ENCODE results near the gene PSTPIP2. TPM values are rescaled to one million over a fixed set of nuclear protein-coding genes. Genes with fewer than 3 reads are reported as not detected.

The PSTPIP2 gene
- total and polyA plus RNA-seq, 2 of the 13 experiments (the other 11 are each of a cell fraction or from before 2014, with no cell fraction given) = 0.25 to 0.27 TPM

DNA sequence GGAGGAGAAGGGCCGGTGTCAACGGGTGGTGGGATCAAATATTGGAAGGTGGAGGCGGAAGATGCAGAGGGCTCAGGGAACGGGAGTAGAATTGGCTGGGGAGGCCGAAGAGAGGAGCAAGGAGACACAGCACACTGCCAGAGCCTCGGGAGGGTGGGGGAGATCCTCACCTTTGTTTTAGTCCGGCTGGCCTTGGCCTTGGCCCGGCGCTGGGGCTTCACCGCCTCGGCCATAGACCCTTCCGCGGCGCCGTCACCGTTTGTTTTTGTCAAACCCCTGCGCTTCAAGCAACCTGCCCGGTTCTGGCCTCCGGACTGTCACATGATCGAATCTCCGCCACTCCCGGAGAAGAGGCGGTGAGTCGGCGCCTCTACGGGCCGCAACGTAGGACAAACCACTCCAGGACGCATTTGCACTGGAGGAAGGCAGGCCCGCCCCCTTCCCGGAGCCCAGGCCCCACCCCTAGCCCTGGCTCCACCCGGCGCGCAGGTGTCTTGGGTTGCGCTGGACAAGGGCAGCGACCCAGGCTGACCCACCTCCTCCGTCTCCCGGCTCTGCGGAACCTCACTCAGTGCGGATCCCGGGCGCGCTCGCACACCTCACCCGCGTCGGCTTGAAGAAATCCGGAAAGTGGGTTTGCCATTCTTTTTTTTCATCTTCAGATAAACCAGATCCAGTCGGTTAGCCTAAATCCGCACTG is 104.9 kb downstream of the PSTPIP2 start, which contains the start of gene EPG5 (continued):
- TF ChIP-seq ZFP37 (CRISPR knock-in tag; IDR thresholded peaks at IDR 0.05; ENCODE audit: borderline replicate concordance) (no peak), ZNF850 (CRISPR knock-in tag; conservative IDR thresholded peaks at IDR 0.05) (no peak), AHR (CRISPR knock-in tag; IDR thresholded peaks at IDR 0.05) (no peak), SP5 (CRISPR knock-in tag; IDR thresholded peaks at IDR 0.05; ENCODE audit: borderline replicate concordance, low read depth) (peak; percentile 67), ZSCAN9 (CRISPR knock-in tag; IDR thresholded peaks at IDR 0.05; ENCODE audit: borderline replicate concordance) (peak; percentile 82), KAT7 (CRISPR knock-in tag; IDR thresholded peaks at IDR 0.05; ENCODE audit: borderline replicate concordance) (no peak), ZNF205 (CRISPR knock-in tag; IDR thresholded peaks at IDR 0.05) (no peak), SMARCE1 (IDR thresholded peaks at IDR 0.05; ENCODE audit: borderline replicate concordance) (no peak), ZNF253 (CRISPR knock-in tag; IDR thresholded peaks at IDR 0.05; ENCODE audit: borderline replicate concordance) (no peak), SRSF4 (IDR thresholded peaks at IDR 0.05; ENCODE audit: low read depth, low read length, poor library complexity, severe bottlenecking) (no peak), KLF15 (CRISPR knock-in tag; IDR thresholded peaks at IDR 0.05; ENCODE audit: borderline replicate concordance) (no peak), GFI1 (CRISPR knock-in tag; IDR thresholded peaks at IDR 0.05; ENCODE audit: borderline replicate concordance) (peak; percentile 58; the same call in 1 of the 2 replicates), ZNF432 (CRISPR knock-in tag; IDR thresholded peaks at IDR 0.05; ENCODE audit: borderline replicate concordance) (no peak), GABPB1 (CRISPR knock-in tag; IDR thresholded peaks at IDR 0.05) (peak; percentile 84), ZBTB3 (CRISPR knock-in tag; IDR thresholded peaks at IDR 0.05; ENCODE audit: borderline replicate concordance, low read depth) (no peak), ZNF773 (CRISPR knock-in tag; IDR thresholded peaks at IDR 0.05; ENCODE audit: borderline replicate concordance) (no peak)
- TF ChIP-seq, protein P1, sequence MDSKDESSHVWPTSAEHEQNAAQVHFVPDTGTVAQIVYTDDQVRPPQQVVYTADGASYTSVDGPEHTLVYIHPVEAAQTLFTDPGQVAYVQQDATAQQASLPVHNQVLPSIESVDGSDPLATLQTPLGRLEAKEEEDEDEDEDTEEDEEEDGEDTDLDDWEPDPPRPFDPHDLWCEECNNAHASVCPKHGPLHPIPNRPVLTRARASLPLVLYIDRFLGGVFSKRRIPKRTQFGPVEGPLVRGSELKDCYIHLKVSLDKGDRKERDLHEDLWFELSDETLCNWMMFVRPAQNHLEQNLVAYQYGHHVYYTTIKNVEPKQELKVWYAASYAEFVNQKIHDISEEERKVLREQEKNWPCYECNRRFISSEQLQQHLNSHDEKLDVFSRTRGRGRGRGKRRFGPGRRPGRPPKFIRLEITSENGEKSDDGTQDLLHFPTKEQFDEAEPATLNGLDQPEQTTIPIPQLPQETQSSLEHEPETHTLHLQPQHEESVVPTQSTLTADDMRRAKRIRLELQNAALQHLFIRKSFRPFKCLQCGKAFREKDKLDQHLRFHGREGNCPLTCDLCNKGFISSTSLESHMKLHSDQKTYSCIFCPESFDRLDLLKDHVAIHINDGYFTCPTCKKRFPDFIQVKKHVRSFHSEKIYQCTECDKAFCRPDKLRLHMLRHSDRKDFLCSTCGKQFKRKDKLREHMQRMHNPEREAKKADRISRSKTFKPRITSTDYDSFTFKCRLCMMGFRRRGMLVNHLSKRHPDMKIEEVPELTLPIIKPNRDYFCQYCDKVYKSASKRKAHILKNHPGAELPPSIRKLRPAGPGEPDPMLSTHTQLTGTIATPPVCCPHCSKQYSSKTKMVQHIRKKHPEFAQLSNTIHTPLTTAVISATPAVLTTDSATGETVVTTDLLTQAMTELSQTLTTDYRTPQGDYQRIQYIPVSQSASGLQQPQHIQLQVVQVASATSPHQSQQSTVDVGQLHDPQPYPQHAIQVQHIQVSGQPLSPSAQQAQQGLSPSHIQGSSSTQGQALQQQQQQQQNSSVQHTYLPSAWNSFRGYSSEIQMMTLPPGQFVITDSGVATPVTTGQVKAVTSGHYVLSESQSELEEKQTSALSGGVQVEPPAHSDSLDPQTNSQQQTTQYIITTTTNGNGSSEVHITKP (CRISPR knock-in tag; IDR thresholded peaks at IDR 0.05; ENCODE audit: low read depth) = peak; percentile 92
- TF ChIP-seq, protein P2, sequence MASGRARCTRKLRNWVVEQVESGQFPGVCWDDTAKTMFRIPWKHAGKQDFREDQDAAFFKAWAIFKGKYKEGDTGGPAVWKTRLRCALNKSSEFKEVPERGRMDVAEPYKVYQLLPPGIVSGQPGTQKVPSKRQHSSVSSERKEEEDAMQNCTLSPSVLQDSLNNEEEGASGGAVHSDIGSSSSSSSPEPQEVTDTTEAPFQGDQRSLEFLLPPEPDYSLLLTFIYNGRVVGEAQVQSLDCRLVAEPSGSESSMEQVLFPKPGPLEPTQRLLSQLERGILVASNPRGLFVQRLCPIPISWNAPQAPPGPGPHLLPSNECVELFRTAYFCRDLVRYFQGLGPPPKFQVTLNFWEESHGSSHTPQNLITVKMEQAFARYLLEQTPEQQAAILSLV (CRISPR knock-in tag; IDR thresholded peaks at IDR 0.05; ENCODE audit: borderline replicate concordance) = peak; percentile 62; the same call in 1 of the 2 replicates
- TF ChIP-seq, protein P3, sequence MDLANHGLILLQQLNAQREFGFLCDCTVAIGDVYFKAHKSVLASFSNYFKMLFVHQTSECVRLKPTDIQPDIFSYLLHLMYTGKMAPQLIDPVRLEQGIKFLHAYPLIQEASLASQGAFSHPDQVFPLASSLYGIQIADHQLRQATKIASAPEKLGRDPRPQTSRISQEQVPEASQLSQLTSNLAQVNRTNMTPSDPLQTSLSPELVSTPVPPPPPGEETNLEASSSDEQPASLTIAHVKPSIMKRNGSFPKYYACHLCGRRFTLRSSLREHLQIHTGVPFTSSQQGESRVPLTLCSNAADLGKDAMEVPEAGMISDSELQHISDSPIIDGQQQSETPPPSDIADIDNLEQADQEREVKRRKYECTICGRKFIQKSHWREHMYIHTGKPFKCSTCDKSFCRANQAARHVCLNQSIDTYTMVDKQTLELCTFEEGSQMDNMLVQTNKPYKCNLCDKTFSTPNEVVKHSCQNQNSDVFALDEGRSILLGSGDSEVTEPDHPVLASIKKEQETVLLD (CRISPR knock-in tag; IDR thresholded peaks at IDR 0.05; ENCODE audit: low read depth) = no peak
- TF ChIP-seq, protein P4, sequence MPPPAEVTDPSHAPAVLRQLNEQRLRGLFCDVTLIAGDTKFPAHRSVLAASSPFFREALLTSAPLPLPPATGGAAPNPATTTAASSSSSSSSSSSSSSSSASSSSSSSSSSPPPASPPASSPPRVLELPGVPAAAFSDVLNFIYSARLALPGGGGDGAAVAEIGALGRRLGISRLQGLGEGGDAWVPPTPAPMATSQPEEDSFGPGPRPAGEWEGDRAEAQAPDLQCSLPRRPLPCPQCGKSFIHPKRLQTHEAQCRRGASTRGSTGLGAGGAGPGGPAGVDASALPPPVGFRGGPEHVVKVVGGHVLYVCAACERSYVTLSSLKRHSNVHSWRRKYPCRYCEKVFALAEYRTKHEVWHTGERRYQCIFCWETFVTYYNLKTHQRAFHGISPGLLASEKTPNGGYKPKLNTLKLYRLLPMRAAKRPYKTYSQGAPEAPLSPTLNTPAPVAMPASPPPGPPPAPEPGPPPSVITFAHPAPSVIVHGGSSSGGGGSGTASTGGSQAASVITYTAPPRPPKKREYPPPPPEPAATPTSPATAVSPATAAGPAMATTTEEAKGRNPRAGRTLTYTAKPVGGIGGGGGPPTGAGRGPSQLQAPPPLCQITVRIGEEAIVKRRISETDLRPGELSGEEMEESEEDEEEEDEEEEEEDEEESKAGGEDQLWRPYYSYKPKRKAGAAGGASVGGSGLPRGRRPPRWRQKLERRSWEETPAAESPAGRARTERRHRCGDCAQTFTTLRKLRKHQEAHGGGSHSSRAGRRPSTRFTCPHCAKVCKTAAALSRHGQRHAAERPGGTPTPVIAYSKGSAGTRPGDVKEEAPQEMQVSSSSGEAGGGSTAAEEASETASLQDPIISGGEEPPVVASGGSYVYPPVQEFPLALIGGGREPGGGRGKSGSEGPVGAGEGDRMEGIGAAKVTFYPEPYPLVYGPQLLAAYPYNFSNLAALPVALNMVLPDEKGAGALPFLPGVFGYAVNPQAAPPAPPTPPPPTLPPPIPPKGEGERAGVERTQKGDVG (CRISPR knock-in tag; IDR thresholded peaks at IDR 0.05; ENCODE audit: borderline replicate concordance) = no peak

All from HepG2 (cell line).